ENCODE data around the gene STXBP6.

- TF ChIP-seq ZFX (IDR thresholded peaks at IDR 0.05) (no peak), CTCF (conservative IDR thresholded peaks at IDR 0.05) (no peak)
Measured at GRCh38 chr14:24894583-24895242, 155.2 kb downstream of the STXBP6 start.

Measured in C4-2B (cell line).